Testis (tissue), 5 donors: Measurements from ENCODE around the gene SLC18A2. TPM values are rescaled to one million over a fixed set of nuclear protein-coding genes. Genes with fewer than 3 reads are reported as not detected.
A peak's percentile ranks its signal among the peaks of the same experiment; 100 is the strongest.

ENCODE experiments used
- DNase-seq: peaks from one replicate; pipeline ENCODE4 v3.0.0-alpha.2; 2019
- H3K27ac ChIP-seq, 2 donors: fragments of 200-600 bp; sonication (generic); one replicate each; pipeline ENCODE4 v1.5.1; 2019
- H3K27me3 ChIP-seq: fragments of 200-600 bp; sonication (generic); one replicate; pipeline ENCODE4 v1.5.1; 2019
- H3K36me3 ChIP-seq: fragments of 200-600 bp; sonication (generic); one replicate; pipeline ENCODE4 v1.5.1; 2017; ENCODE audit warnings: low read depth; ENCODE audit errors: missing control alignments
- H3K4me1 ChIP-seq: fragments of 200-600 bp; sonication (generic); one replicate; pipeline ENCODE4 v1.5.1; 2019
- H3K4me3 ChIP-seq, 2 donors: fragments of 200-600 bp; sonication (generic); one replicate each; pipeline ENCODE4 v1.5.1; 2017 to 2019
- H3K9me3 ChIP-seq: fragments of 200-600 bp; sonication (generic); one replicate; pipeline ENCODE4 v1.5.1; 2017
- CTCF ChIP-seq, 3 experiments: fragments of 450-650 bp in 2 of 3; fragments of 200-600 bp in 1 of 3; sonication (generic) in 1 of 3; IDR thresholded peaks; one replicate each; pipeline ENCODE4 v1.5.1; 2016 to 2019; ENCODE audit warnings: antibody characterized with exemption in 3 of 3, mild to moderate bottlenecking in 2 of 3, moderate library complexity in 1 of 3
- POLR2A ChIP-seq: fragments of 450-650 bp; IDR thresholded peaks from one replicate; pipeline ENCODE4 v1.6.1; 2017; ENCODE audit warnings: antibody characterized with exemption, mild to moderate bottlenecking, moderate library complexity
- WGBS, 2 donors: methylation state at CpG; one replicate each; pipeline ENCODE4 v1.1.5; 2018; 5-methylcytosine and 5-hydroxymethylcytosine counted together
- intact Hi-C: fragments of 100-400 bp; cut with DNase I; formaldehyde crosslinking; loops from one replicate; pipeline ENCODE4 v1.15.1; 2023; ENCODE audit warnings: low total_unique reads
- long read RNA-seq, 2 donors: transcript quantifications; one replicate each; lab custom pipeline, GENCODE V29; 2026
- polyA plus RNA-seq: library from polyadenylated mRNA; stranded (reverse); fragments of 350-450 nt; fragmentation: Illumina TruSeq; extraction: RNeasy Lipid Tissue Mini Kit (QIAGEN cat#74804); gene quantifications from one replicate; pipeline ENCODE4 v1.2.3, GENCODE V29; 2014; ENCODE audit warnings: low read depth, low replicate concordance; ENCODE audit not compliant: insufficient read depth
- total RNA-seq, 2 donors: library from RNA; depleted of rRNA; stranded (reverse); fragments of >200 nt; gene quantifications; one replicate each; pipeline ENCODE4 v1.2.3, GENCODE V29; 2016

The SLC18A2 gene
- 1 to 10 TPM; 2.0 to 2.4 TPM for total RNA-seq
- 1.9 TPM for polyA plus RNA-seq
- long read RNA-seq, donor 1, partial matches to known transcripts, result 25 of 35 reads
- long read RNA-seq, donor 1, other reads (novel, unspliced or antisense), result 9 of 35 reads
- long read RNA-seq, donor 2, partial matches to known transcripts, result 0 of 1 reads
- long read RNA-seq, donor 2, other reads (novel, unspliced or antisense), result 0 of 1 reads

GRCh38 chr10:117240621-117241529 lies at the start of gene SLC18A2:
TSS of gene SLC18A2 (plus strand) at chr10:117241114. CDS start at chr10:117241694, 580 bp downstream.
- intact Hi-C loops, result no loop called here
- Histone ChIP-seq H3K9me3 (no peaks in the 10 kb centered on the region), H3K4me1 (no peaks in the 10 kb centered on the region), H3K27ac (no peak within 1 kb of the TSS), H3K4me3 (peak within 1 kb of the TSS; percentile 31 to 52), H3K27me3 (no peaks in the 10 kb centered on the region), H3K36me3 (no peaks in the 10 kb centered on the region)
- no peak for TF ChIP-seq POLR2A
- 8 to 32% methylated on average over 8 to 39 of the region's 93 CpGs for WGBS, 2 donors
- DNase-seq, result no peak

- no peaks in the 10 kb centered on the region for H3K9me3 ChIP-seq
- no peak for DNase-seq
- WGBS, 2 donors, result 86 to 89% methylated on average over 2 to 12 of the region's 12 CpGs
Measured at GRCh38 chr10:117197189-117197588, 43.7 kb upstream of the SLC18A2 start, which contains the start of gene KCNK18. TSS of gene KCNK18 (plus strand) at chr10:117197489. CDS start at chr10:117197489, 0 bp downstream.

GRCh38 chr10:117198088-117198487 lies 42.8 kb upstream of the SLC18A2 start:
- H3K4me1 ChIP-seq, result no peaks in the 10 kb centered on the region
- no peak overlapping the region for H3K4me3 ChIP-seq
- no peaks in the 10 kb centered on the region for H3K27me3 ChIP-seq
- H3K9me3 ChIP-seq, result no peaks in the 10 kb centered on the region
- no peak overlapping the region for H3K27ac ChIP-seq
- DNase-seq, result no peak
- H3K36me3 ChIP-seq, result no peaks in the 10 kb centered on the region
- intact Hi-C loops, result no loop called here
- TF ChIP-seq POLR2A, result no peak
- TF ChIP-seq CTCF (IDR thresholded peaks at IDR 0.05), result no peak
- WGBS, 2 donors, result 39 to 52% methylated on average over 4 of the region's 4 CpGs

More at GRCh38 chr10:117197189-117197588, 43.7 kb upstream of the SLC18A2 start, which contains the start of gene KCNK18:
- Histone ChIP-seq H3K36me3 (no peaks in the 10 kb centered on the region), H3K27ac (no peak within 1 kb of the TSS), H3K4me3 (no peak within 1 kb of the TSS), H3K27me3 (no peaks in the 10 kb centered on the region), H3K4me1 (no peaks in the 10 kb centered on the region)
- intact Hi-C loops, result no loop called here
- no peak for TF ChIP-seq CTCF (IDR thresholded peaks at IDR 0.05)
- TF ChIP-seq POLR2A, result no peak

- H3K9me3 ChIP-seq, result no peaks in the 10 kb centered on the region
- H3K4me3 ChIP-seq, result no peak overlapping the region
- H3K27me3 ChIP-seq, result no peaks in the 10 kb centered on the region
- 78 to 82% methylated on average over 3 to 4 of the region's 4 CpGs for WGBS, 2 donors
- no peak overlapping the region for H3K27ac ChIP-seq
- no peak for DNase-seq
- no peaks in the 10 kb centered on the region for H3K36me3 ChIP-seq
- H3K4me1 ChIP-seq, result no peaks in the 10 kb centered on the region
- TF ChIP-seq CTCF (IDR thresholded peaks at IDR 0.05), result no peak
- intact Hi-C loops, result no loop called here
Measured at GRCh38 chr10:117201826-117202225, 39.1 kb upstream of the SLC18A2 start.

GRCh38 chr10:117204316-117204715 lies 36.6 kb upstream of the SLC18A2 start:
- intact Hi-C loops, result no loop called here
- H3K4me3 ChIP-seq, result no peak overlapping the region
- H3K27ac ChIP-seq, result no peak overlapping the region
- no peaks in the 10 kb centered on the region for H3K36me3 ChIP-seq
- H3K4me1 ChIP-seq, result no peaks in the 10 kb centered on the region
- no peaks in the 10 kb centered on the region for H3K9me3 ChIP-seq
- no peak for TF ChIP-seq POLR2A
- no peak for DNase-seq
- 57 to 64% methylated on average over 2 of the region's 2 CpGs for WGBS, 2 donors
- no peaks in the 10 kb centered on the region for H3K27me3 ChIP-seq
